GM10248 (cell line): ENCODE data around the gene AIFM2.

ENCODE experiments used
- CTCF ChIA-PET: fragments of 300-600 bp; sonication (Branson Sonifier 250); formaldehyde crosslinking; extraction: SDS; loops from one replicate; lab custom pipeline; 2021; ENCODE audit warnings: antibody characterized with exemption; lab: Yijun Ruan, JAX
- POLR2A ChIA-PET: fragments of 350-650 bp; sonication (Branson Sonifier 250); formaldehyde crosslinking; extraction: SDS; loops from one replicate; lab custom pipeline; 2020; ENCODE audit warnings: antibody characterized with exemption; lab: Yijun Ruan, JAX
- DNase-seq: peaks from one replicate; pipeline ENCODE4 v3.0.0; 2012; ENCODE audit errors: extremely low spot score
- CTCF ChIP-seq: IDR thresholded peaks from 2 replicates; pipeline ENCODE4 v1.5.1; 2012; ENCODE audit warnings: mild to moderate bottlenecking, low read depth; ENCODE audit errors: extremely low read depth, missing control alignments, control extremely low read depth

The AIFM2 gene

DNA sequence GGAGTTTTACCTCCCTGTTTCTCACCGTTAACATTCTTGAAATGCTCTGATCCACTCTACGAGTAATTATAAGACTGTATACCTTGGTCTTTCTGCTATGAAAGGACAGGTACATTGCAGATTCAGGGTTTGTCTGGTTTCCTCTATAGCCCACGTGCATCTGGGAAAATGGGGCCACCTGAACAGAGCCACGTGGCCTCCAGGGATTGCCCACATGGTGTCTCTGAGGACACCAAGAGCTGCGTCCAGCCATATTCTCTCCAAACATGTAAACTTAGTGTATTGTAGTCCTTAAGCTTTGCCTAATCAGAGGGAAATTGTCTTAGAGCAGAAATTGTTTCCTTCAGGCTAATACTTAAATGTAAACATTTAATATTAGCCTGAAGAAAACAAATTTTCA is 63.3 kb downstream of the AIFM2 start:
- ChIA-PET CTCF (no interaction called here), POLR2A (no interaction called here)
- DNase-seq = no peak
- no peak for TF ChIP-seq CTCF

DNA sequence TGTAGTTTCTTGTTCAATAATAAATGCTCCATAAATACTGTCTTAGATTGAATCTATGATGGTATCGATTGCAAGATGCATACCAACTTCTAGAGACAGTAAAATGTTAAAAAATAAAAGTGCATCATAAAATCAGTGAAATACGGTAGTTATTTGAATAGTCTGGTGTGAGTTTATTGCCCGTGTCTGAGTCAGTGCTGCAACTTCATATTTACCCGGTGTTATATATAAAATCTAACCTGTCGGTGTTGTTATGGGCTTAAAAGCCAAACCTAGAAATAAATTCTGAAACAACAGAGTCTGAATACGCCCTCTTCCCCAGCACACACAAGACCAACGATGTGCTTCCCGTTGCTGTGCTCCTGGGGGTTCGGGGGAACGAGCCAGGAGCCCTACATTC is 63.7 kb downstream of the AIFM2 start:
- ChIA-PET CTCF (no interaction called here), POLR2A (no interaction called here)
- no peak for TF ChIP-seq CTCF
- DNase-seq = no peak

DNA sequence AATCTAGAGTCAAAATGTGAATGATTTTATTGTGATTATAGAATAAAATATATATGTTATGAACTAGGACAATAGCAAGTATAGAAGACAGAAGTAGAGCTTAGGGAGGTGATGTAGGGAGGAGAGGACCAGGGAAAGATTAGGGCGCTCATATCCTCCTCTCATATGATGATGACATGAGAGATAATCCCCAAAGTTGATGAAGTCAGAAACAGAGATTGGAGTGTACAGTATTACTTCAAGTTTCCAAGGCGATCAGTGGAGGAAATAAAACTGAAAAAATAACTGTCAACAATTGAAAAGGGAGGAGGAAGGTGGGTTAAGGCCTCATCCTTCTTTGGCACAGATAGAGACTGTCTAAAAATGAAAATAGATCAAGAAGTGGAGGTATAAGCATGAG is 65.0 kb downstream of the AIFM2 start:
- TF ChIP-seq CTCF = no peak
- no peak for DNase-seq
- CTCF ChIA-PET = interaction anchor here (1.3 kb wide), 1 partner anchor 297 kb away, joined by 4 read pairs; no protein-coding TSS in a partner anchor
- POLR2A ChIA-PET = no interaction called here

DNA sequence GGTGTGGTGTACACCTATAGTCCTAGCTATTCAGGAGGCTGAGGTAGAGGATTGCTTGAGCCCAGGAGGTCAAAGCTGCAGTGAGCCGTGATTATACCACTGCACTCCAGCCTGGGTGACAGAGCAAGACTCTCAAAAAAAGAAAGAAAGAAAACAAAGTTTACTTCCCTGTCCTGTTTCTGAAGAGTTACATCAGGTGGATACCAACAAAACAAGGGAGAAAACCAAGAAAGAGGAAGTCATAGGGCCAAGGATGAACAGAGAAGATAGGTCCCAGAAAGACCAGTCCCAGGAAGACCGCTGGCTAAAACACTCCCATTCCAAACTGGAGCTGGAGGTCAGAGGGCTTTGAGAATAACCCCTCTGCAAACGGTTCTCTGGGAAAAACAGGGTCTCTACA is 66.4 kb downstream of the AIFM2 start:
- no peak for TF ChIP-seq CTCF
- no peak for DNase-seq
- POLR2A ChIA-PET = no interaction called here
- CTCF ChIA-PET = no interaction called here

- ChIA-PET CTCF (no interaction called here), POLR2A (no interaction called here)
- DNase-seq = no peak
- no peak for TF ChIP-seq CTCF
Measured at GRCh38 chr10:70064486-70064885, 68.1 kb downstream of the AIFM2 start.

GRCh38 chr10:70063418-70064098 is 69.1 kb downstream of the AIFM2 start:
- no peak for TF ChIP-seq CTCF
- ChIA-PET CTCF (no interaction called here), POLR2A (no interaction called here)
- DNase-seq = no peak
